ENCODE measurements around the gene AGR3.

DNA sequence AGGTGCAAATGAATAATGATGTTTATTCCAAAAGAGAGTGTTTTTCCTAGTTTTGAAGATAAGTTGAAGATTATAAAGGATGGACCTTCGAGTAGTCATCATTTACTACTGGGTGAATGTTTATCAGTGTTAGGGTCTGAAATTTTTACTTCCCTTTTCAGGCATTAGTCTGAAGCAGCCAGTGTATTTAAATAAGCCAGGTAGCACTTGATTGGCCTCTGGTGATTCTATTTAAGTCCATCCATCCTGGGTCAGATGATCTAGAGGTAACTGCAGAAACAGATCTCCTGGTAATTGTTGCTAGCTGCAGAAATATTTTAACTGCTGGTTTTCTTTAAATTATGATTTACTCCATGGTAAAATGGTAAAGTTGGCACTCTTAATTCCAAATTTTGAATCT lies 42.9 kb downstream of the AGR3 start:
- TF ChIP-seq ELF4 (IDR thresholded peaks at IDR 0.05) (no peak), TARDBP (IDR thresholded peaks at IDR 0.05) (no peak), FOXM1 (IDR thresholded peaks at IDR 0.05; ENCODE audit: borderline replicate concordance) (no peak), CTBP1 (IDR thresholded peaks at IDR 0.05; ENCODE audit: borderline replicate concordance) (no peak)
